ENCODE results near the gene MACIR. TPM values are rescaled to one million over a fixed set of nuclear protein-coding genes. Genes with fewer than 3 reads are reported as not detected.
A peak's percentile ranks its signal among the peaks of the same experiment; 100 is the strongest.

The MACIR gene
- polyA plus RNA-seq, 2 of the 4 experiments (the other 2 are of a cell fraction), result 20.1 to 38.8 TPM

- peaks cover 50% of the 10 kb centered on the region for H3K4me1 ChIP-seq
- DNase-seq (ENCODE audit: low read depth in 1 of 2, low spot score in 1 of 2), result no peak
- H3K27ac ChIP-seq, result 0 out of 6 replicates have a peak overlapping the region, but pooled peaks of 1 of the 2 experiments have one; percentile 30
- TF ChIP-seq HES2 (IDR thresholded peaks at IDR 0.05) (no peak), SMC3 (IDR thresholded peaks at IDR 0.05) (no peak), EHMT2 (IDR thresholded peaks at IDR 0.05; ENCODE audit: low read depth) (no peak), KDM5A (IDR thresholded peaks at IDR 0.05) (no peak), POLR2AphosphoS2 (conservative IDR thresholded peaks at IDR 0.05; ENCODE audit: low read length) (no peak), HDAC2 (IDR thresholded peaks at IDR 0.05) (no peak)
- CTCF ChIA-PET, result interaction anchor here (1.3 kb wide), 1 partner anchor 36 kb away, joined by 3 read pairs; no protein-coding TSS in a partner anchor
- ATAC-seq, result no peak
- peak overlapping the region; percentile 77 for H3K4me2 ChIP-seq
- POLR2A ChIA-PET, result no interaction called here
- peak overlapping the region; percentile 90 for H3K4me3 ChIP-seq
- WGBS (ENCODE audit: missing lambda C conversion rate), result 9% methylated on average over 3 of the region's 3 CpGs
- H3K9me3 ChIP-seq, result no peaks in the 10 kb centered on the region
- no peak for FAIRE-seq
These were observed 2.4 kb downstream of the MACIR start for GRCh38 chr5:103260951-103261350.

DNA sequence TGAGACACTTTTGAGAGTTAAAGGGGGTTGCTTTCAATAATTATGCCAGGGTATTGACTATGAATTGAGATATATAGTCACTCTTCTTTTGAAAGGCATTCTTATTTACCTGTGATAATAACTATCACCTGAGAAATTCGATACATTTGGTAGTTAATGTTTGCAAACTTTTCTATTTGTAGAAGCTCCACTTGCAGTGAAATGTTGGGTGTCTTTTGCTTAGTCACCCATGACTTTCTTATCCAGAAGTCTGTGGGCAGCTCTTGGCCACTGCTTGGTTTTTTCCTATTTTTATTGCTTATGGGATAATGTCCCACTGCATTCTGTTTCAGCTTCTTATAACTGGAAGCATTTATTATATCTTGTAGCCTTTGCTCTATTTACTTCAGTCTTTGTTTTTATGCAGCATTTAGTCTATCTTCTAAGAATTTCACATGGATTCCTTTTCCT, 3.9 kb downstream of the MACIR start:
- TF ChIP-seq RCOR1 (IDR thresholded peaks at IDR 0.05; ENCODE audit: low read depth, low read length) (no peak), CBX2 (IDR thresholded peaks at IDR 0.05; ENCODE audit: borderline replicate concordance, low read depth) (no peak), HDAC2 (IDR thresholded peaks at IDR 0.05) (no peak), MAFK (IDR thresholded peaks at IDR 0.05; ENCODE audit: partially characterized antibody) (peak; percentile 34), JUNB (IDR thresholded peaks at IDR 0.05) (no peak), EHMT2 (IDR thresholded peaks at IDR 0.05; ENCODE audit: low read depth) (no peak), SMC3 (IDR thresholded peaks at IDR 0.05) (no peak), ZC3H11A (IDR thresholded peaks at IDR 0.05) (no peak), FOSL2 (IDR thresholded peaks at IDR 0.05) (no peak), FOSL2 (CRISPR knock-in tag; IDR thresholded peaks at IDR 0.05) (peak; percentile 28; the same call in 1 of the 2 replicates)
- TF ChIP-seq, protein P1, sequence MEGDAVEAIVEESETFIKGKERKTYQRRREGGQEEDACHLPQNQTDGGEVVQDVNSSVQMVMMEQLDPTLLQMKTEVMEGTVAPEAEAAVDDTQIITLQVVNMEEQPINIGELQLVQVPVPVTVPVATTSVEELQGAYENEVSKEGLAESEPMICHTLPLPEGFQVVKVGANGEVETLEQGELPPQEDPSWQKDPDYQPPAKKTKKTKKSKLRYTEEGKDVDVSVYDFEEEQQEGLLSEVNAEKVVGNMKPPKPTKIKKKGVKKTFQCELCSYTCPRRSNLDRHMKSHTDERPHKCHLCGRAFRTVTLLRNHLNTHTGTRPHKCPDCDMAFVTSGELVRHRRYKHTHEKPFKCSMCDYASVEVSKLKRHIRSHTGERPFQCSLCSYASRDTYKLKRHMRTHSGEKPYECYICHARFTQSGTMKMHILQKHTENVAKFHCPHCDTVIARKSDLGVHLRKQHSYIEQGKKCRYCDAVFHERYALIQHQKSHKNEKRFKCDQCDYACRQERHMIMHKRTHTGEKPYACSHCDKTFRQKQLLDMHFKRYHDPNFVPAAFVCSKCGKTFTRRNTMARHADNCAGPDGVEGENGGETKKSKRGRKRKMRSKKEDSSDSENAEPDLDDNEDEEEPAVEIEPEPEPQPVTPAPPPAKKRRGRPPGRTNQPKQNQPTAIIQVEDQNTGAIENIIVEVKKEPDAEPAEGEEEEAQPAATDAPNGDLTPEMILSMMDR (IDR thresholded peaks at IDR 0.05), result no peak
- peak overlapping the region; percentile 14; the same call in 1 of the 3 replicates for H3K4me3 ChIP-seq
- peak overlapping the region; percentile 32 to 61 for H3K27ac ChIP-seq
- no peaks in the 10 kb centered on the region for H3K9me3 ChIP-seq
- WGBS (ENCODE audit: missing lambda C conversion rate), result 3% methylated on average over 1 of the region's 1 CpG
- peaks cover 63% of the 10 kb centered on the region for H3K4me1 ChIP-seq
- no peak for FAIRE-seq
- POLR2A ChIA-PET, result no interaction called here
- DNase-seq (ENCODE audit: low read depth in 1 of 2, low spot score in 1 of 2), result peak in 1 of 2 experiments; percentile 24
- ATAC-seq, result no peak
- CTCF ChIA-PET, result interaction anchor here (1.1 to 1.3 kb wide), 2 partner anchors 12 to 38 kb away, joined by 3 read pairs; no protein-coding TSS in a partner anchor
- peak overlapping the region; percentile 77 for H3K4me2 ChIP-seq

DNA sequence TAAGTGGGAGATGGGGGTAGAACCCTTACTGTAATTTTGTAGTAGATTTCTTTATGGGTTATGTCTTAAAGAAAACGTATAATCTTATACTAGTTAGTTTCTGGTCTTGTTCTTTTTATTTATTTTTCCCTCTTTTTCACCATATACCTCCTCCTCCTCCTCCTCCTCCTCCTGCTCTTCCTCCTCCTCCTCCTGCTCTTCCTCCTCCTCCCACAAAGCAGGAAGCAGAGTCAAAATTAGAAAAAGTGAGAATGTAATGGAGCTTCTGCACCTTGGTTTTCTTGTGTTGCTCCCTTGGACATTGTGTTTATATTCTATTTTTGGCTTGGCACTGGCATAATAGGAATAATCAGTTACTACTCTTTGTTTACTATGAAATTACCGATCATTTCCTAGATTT, 4.5 kb downstream of the MACIR start:
- ChIA-PET POLR2A (no interaction called here), CTCF (no interaction called here)
- WGBS (ENCODE audit: missing lambda C conversion rate), result 25% methylated on average over 2 of the region's 2 CpGs
- no peak for ATAC-seq
- DNase-seq (ENCODE audit: low read depth in 1 of 2, low spot score in 1 of 2), result no peak
- TF ChIP-seq, protein P2, sequence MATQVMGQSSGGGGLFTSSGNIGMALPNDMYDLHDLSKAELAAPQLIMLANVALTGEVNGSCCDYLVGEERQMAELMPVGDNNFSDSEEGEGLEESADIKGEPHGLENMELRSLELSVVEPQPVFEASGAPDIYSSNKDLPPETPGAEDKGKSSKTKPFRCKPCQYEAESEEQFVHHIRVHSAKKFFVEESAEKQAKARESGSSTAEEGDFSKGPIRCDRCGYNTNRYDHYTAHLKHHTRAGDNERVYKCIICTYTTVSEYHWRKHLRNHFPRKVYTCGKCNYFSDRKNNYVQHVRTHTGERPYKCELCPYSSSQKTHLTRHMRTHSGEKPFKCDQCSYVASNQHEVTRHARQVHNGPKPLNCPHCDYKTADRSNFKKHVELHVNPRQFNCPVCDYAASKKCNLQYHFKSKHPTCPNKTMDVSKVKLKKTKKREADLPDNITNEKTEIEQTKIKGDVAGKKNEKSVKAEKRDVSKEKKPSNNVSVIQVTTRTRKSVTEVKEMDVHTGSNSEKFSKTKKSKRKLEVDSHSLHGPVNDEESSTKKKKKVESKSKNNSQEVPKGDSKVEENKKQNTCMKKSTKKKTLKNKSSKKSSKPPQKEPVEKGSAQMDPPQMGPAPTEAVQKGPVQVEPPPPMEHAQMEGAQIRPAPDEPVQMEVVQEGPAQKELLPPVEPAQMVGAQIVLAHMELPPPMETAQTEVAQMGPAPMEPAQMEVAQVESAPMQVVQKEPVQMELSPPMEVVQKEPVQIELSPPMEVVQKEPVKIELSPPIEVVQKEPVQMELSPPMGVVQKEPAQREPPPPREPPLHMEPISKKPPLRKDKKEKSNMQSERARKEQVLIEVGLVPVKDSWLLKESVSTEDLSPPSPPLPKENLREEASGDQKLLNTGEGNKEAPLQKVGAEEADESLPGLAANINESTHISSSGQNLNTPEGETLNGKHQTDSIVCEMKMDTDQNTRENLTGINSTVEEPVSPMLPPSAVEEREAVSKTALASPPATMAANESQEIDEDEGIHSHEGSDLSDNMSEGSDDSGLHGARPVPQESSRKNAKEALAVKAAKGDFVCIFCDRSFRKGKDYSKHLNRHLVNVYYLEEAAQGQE (IDR thresholded peaks at IDR 0.05), result no peak
- TF ChIP-seq CBX2 (IDR thresholded peaks at IDR 0.05; ENCODE audit: borderline replicate concordance, low read depth) (no peak), HMGXB4 (CRISPR knock-in tag; IDR thresholded peaks at IDR 0.05; ENCODE audit: borderline replicate concordance) (no peak), ZFP36 (IDR thresholded peaks at IDR 0.05; ENCODE audit: borderline replicate concordance, partially characterized antibody) (no peak), RNF2 (IDR thresholded peaks at IDR 0.05; ENCODE audit: borderline replicate concordance, low read depth) (no peak), JUN (IDR thresholded peaks at IDR 0.05) (no peak), KDM1A (IDR thresholded peaks at IDR 0.05; ENCODE audit: low read depth) (no peak), NFE2L2 (conservative IDR thresholded peaks at IDR 0.05; ENCODE audit: low read length) (no peak), SMC3 (IDR thresholded peaks at IDR 0.05) (no peak), RCOR1 (IDR thresholded peaks at IDR 0.05; ENCODE audit: low read depth, low read length) (no peak), FOXS1 (CRISPR knock-in tag; IDR thresholded peaks at IDR 0.05) (no peak), GATA3 (IDR thresholded peaks at IDR 0.05; ENCODE audit: borderline replicate concordance) (no peak), CBX8 (IDR thresholded peaks at IDR 0.05) (no peak), CHD2 (IDR thresholded peaks at IDR 0.05; ENCODE audit: low read length, partially characterized antibody) (no peak)
- TF ChIP-seq, protein P3, sequence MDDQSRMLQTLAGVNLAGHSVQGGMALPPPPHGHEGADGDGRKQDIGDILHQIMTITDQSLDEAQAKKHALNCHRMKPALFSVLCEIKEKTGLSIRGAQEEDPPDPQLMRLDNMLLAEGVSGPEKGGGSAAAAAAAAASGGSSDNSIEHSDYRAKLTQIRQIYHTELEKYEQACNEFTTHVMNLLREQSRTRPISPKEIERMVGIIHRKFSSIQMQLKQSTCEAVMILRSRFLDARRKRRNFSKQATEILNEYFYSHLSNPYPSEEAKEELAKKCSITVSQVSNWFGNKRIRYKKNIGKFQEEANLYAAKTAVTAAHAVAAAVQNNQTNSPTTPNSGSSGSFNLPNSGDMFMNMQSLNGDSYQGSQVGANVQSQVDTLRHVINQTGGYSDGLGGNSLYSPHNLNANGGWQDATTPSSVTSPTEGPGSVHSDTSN (IDR thresholded peaks at IDR 0.05), result no peak
- no peak overlapping the region for H3K4me3 ChIP-seq
- peaks cover 59% of the 10 kb centered on the region for H3K4me1 ChIP-seq
- no peaks in the 10 kb centered on the region for H3K9me3 ChIP-seq
- H3K27ac ChIP-seq, result peak overlapping the region; percentile 32 to 63; a peak in 4 of 6 replicates
- peak overlapping the region; percentile 77 for H3K4me2 ChIP-seq
- FAIRE-seq, result no peak
